GM12878 (cell line): ENCODE measurements around the gene ITCH. TPM values are rescaled to one million over a fixed set of nuclear protein-coding genes. Genes with fewer than 3 reads are reported as not detected.

Experiments
- ATAC-seq: fragments of 200-7000 bp; cut with Tn5 transposase; 3 replicates; pipeline ENCODE4 v1.9.1; 2020; ENCODE audit warnings: mild to moderate bottlenecking, moderate library complexity
- BruUV-seq: library from RNA; stranded (reverse); fragments of 400-500 nt; replicated peaks from 2 replicates; lab custom pipeline; 2021; lab: Mats Ljungman, UMichigan
- CTCF ChIA-PET: fragments of 300-600 bp; sonication (Branson Sonifier 250); formaldehyde crosslinking; extraction: SDS; loops from one replicate; lab custom pipeline; 2021; ENCODE audit warnings: inconsistent platforms; lab: Yijun Ruan, JAX
- POLR2A ChIA-PET: fragments of 350-600 bp; formaldehyde crosslinking; extraction: SDS; loops from one replicate; lab custom pipeline; 2021; ENCODE audit warnings: inconsistent platforms; lab: Charles Lee
- RAD21 ChIA-PET: fragments of 300-600 bp; sonication (Branson Sonifier 250); formaldehyde crosslinking; loops from one replicate; lab custom pipeline; 2023; ENCODE audit warnings: antibody characterized with exemption; ENCODE audit not compliant: unreplicated experiment; lab: Charles Lee
- SMC1A ChIA-PET: fragments of 300-600 bp; sonication (Branson Sonifier 250); formaldehyde crosslinking; loops from one replicate; lab custom pipeline; 2023; ENCODE audit not compliant: unreplicated experiment, uncharacterized antibody; lab: Charles Lee
- DNase-seq: peaks from one replicate; pipeline ENCODE4 v3.0.0-alpha.2; 2011; ENCODE audit warnings: low read depth, low spot score
- FAIRE-seq: peaks from 3 replicates; lab custom pipeline; 2011; peaks lifted over from hg19 to GRCh38; lab: Jason Lieb, UNC
- H2AFZ ChIP-seq: 2 replicates; pipeline ENCODE4 v1.6.0; 2011; ENCODE audit warnings: low read depth, low read length, control low read depth; ENCODE audit not compliant: control insufficient read depth
- H3K27ac ChIP-seq: 2 replicates; pipeline ENCODE4 v1.5.1; 2011; ENCODE audit warnings: control low read depth; ENCODE audit not compliant: control insufficient read depth, insufficient read depth
- H3K27me3 ChIP-seq, 2 experiments: replicated peaks in 1 of 2; 2 replicates each; pipeline versions ENCODE4 v1.6.0 to v1.6.1; 2011; ENCODE audit warnings: low read length in 1 of 2; ENCODE audit not compliant: control insufficient read depth in 2 of 2, insufficient read depth in 2 of 2
- H3K36me3 ChIP-seq, 2 experiments: 2 replicates each; pipeline ENCODE4 v1.5.1; 2011; ENCODE audit warnings: low read length in 1 of 2; ENCODE audit not compliant: control insufficient read depth in 2 of 2, insufficient read depth in 2 of 2
- H3K4me1 ChIP-seq: 2 replicates; pipeline ENCODE4 v1.6.1; 2011; ENCODE audit warnings: mild to moderate bottlenecking, low read length, moderate library complexity, mixed read lengths; ENCODE audit not compliant: control insufficient read depth, insufficient read depth
- H3K4me2 ChIP-seq: 2 replicates; pipeline ENCODE4 v1.6.0; 2011; ENCODE audit warnings: control low read depth; ENCODE audit not compliant: control insufficient read depth, insufficient read depth
- H3K4me3 ChIP-seq: fragments of 200-600 bp; sonication (generic); 2 replicates; pipeline ENCODE4 v1.5.1; 2016
- H3K79me2 ChIP-seq: 2 replicates; pipeline ENCODE4 v1.6.0; 2011; ENCODE audit warnings: low read length; ENCODE audit not compliant: control insufficient read depth, insufficient read depth
- H3K9ac ChIP-seq: 2 replicates; pipeline ENCODE4 v1.8.0; 2011; ENCODE audit warnings: low read length, control low read depth, mixed read lengths; ENCODE audit not compliant: control insufficient read depth, insufficient read depth
- H3K9me3 ChIP-seq: replicated peaks from 3 replicates; pipeline ENCODE4 v1.5.1; 2011; ENCODE audit warnings: mild to moderate bottlenecking, low read length; ENCODE audit not compliant: control insufficient read depth, insufficient read depth
- H4K20me1 ChIP-seq: 2 replicates; pipeline ENCODE4 v1.6.0; 2011; ENCODE audit not compliant: control insufficient read depth, insufficient read depth
- RFX5 ChIP-seq: IDR thresholded peaks from 2 replicates; pipeline ENCODE4 v1.6.1; 2011; ENCODE audit warnings: low read depth, low read length, improper control_type of control experiment
- SMAD5 ChIP-seq: IDR thresholded peaks from 2 replicates; pipeline ENCODE4 v1.6.1; 2016; ENCODE audit warnings: antibody characterized with exemption, low read depth
- TCF3 ChIP-seq: IDR thresholded peaks from 2 replicates; pipeline ENCODE4 v1.6.1; 2012; ENCODE audit warnings: low read depth, mild to moderate bottlenecking, low read length, borderline replicate concordance; ENCODE audit not compliant: insufficient read depth
- in situ Hi-C: fragments of 300-500 bp; cut with MboI; formaldehyde crosslinking; loops from 9 replicates; pipeline ENCODE4 v1.14.3; 2018; ENCODE audit warnings: mixed read lengths
- intact Hi-C: fragments of 100-400 bp; cut with micrococcal nuclease; formaldehyde crosslinking; loops from one replicate; pipeline ENCODE4 v1.14.2; 2022; ENCODE audit not compliant: unreplicated experiment
- polyA plus RNA-seq, 11 experiments: library from polyadenylated mRNA; depleted of rRNA in 4 of 11; unstranded in 6 of 11; stranded (reverse) in 5 of 11; fragments of >200 nt; fragmentation: Nextera tagmentation in 4 of 11; fragmentation: Illumina TruSeq in 1 of 11; extraction: Ambion mirVana in 4 of 11; extraction: Trizol in 1 of 11; gene quantifications; 1 replicate in 1 of 11; 2 replicates in 10 of 11; pipeline versions ENCODE4 v1.2.1 to v1.2.3, GENCODE V29; 2011 to 2016; ENCODE audit warnings: inconsistent platforms in 2 of 11, missing spikeins in 2 of 11, low read depth in 1 of 11
- total RNA-seq, 4 experiments: library from RNA; depleted of rRNA in 3 of 4; stranded (reverse); fragments of >200 nt in 3 of 4; fragmentation: Illumina TruSeq in 1 of 4; extraction: Trizol in 1 of 4; gene quantifications; 2 replicates each; pipeline versions ENCODE4 v1.2.1 to v1.2.3, GENCODE V29; 2013 to 2021
- TF ChIP-seq, protein P1 (sequence below): fragments of 450-650 bp; formaldehyde crosslinking; IDR thresholded peaks from 2 replicates; pipeline ENCODE4 v1.4.0; 2020; ENCODE audit warnings: mild to moderate bottlenecking, moderate library complexity

Gene ITCH
- total and polyA plus RNA-seq, 10 of the 15 experiments (the other 5 are each of a cell fraction or from before 2014, with no cell fraction given), result 7.5 to 46.1 (median 21.5) TPM

DNA sequence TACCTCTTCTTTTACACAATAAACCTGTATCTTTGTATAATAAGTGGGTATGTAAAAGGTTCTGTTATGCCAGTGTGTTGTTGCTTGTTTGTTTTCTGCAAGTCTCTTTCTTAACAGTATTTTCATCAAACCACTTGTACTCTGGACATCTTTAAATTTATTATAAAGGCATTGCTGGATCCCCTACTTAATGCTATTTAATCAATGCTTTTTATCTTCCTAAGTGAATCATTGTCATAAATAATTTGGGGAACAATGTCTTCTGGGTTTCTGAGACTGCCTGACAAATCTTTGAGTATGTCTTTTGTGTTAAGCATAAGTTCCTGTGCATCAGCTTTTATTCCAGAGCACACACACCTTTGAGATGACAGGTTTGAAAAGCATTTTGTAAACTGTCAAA lies 64.7 kb downstream of the ITCH start:
- Histone ChIP-seq H3K79me2 (no peaks in the 10 kb centered on the region), H3K9ac (no peak overlapping the region), H3K27me3 (no peaks in the 10 kb centered on the region), H3K4me1 (no peaks in the 10 kb centered on the region), H3K36me3 (peaks cover 0 to 14% of the 10 kb centered on the region in 2 experiments; a peak in 2 of 4 replicates), H3K27ac (no peak overlapping the region), H3K4me3 (no peak overlapping the region), H3K9me3 (no peaks in the 10 kb centered on the region), H3K4me2 (no peak overlapping the region), H2AFZ (no peak overlapping the region), H4K20me1 (no peaks in the 10 kb centered on the region)
- no TSS peak for BruUV-seq
- ChIA-PET CTCF (interaction anchor here (2.0 kb wide), 1 partner anchor 115 kb away, joined by 8 read pairs; no protein-coding TSS in a partner anchor), SMC1A (interaction anchor here (0.9 to 1.4 kb wide), 3 partner anchors 12 to 65 kb away, joined by 3 read pairs; partner anchors contain the start of gene ITCH), POLR2A (no interaction called here), RAD21 (no interaction called here)
- intact Hi-C loops (no loop called here), in situ Hi-C loops (no loop called here)
- TF ChIP-seq TCF3 (no peak), RFX5 (no peak), SMAD5 (no peak)
- TF ChIP-seq, protein P1, sequence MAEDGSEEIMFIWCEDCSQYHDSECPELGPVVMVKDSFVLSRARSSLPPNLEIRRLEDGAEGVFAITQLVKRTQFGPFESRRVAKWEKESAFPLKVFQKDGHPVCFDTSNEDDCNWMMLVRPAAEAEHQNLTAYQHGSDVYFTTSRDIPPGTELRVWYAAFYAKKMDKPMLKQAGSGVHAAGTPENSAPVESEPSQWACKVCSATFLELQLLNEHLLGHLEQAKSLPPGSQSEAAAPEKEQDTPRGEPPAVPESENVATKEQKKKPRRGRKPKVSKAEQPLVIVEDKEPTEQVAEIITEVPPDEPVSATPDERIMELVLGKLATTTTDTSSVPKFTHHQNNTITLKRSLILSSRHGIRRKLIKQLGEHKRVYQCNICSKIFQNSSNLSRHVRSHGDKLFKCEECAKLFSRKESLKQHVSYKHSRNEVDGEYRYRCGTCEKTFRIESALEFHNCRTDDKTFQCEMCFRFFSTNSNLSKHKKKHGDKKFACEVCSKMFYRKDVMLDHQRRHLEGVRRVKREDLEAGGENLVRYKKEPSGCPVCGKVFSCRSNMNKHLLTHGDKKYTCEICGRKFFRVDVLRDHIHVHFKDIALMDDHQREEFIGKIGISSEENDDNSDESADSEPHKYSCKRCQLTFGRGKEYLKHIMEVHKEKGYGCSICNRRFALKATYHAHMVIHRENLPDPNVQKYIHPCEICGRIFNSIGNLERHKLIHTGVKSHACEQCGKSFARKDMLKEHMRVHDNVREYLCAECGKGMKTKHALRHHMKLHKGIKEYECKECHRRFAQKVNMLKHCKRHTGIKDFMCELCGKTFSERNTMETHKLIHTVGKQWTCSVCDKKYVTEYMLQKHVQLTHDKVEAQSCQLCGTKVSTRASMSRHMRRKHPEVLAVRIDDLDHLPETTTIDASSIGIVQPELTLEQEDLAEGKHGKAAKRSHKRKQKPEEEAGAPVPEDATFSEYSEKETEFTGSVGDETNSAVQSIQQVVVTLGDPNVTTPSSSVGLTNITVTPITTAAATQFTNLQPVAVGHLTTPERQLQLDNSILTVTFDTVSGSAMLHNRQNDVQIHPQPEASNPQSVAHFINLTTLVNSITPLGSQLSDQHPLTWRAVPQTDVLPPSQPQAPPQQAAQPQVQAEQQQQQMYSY (CRISPR knock-in tag), result no peak
- FAIRE-seq (no peak), ATAC-seq (no peak), DNase-seq (no peak)
